Measurements from ENCODE around the gene GPR3.

GPR3 gene

DNA sequence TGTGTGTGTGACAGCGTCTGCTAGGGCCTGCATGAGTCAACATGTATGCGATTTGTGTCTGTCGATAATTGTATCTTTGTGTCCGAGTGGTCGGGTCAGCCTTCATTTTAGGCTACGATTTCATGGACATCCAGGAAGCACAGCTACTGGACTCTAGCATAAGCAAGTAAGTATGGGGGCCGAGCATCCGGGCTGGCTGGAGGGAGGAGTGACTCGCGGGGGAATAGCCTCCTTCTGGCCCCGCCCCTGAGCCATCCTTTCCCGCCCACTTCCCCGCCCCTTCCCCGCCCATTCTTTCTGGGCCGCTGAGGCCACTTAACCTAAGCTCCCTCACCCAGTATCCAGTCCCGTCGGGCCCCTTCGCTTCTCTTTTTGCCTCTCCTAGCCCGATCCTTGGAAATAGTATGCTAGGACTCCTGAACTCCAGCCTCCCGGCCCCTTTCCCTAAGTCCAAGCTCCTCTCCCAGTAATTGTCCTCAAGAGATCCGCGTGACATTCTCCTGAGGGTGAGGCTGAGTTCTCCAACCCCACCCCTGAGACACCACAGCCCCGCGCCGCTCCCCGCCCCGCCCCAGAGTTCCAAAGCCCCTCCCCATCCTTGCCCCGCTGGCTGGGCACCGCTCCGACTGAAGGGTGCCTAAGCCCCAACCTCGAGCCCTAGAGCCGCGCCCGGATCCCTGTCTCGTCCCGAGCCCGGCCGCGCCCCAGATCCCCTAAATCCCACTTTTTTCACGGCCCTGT lies 26.9 kb upstream of the GPR3 start:
- peak overlapping the region; percentile 99 for H3K27ac ChIP-seq
- TF ChIP-seq, protein P1, sequence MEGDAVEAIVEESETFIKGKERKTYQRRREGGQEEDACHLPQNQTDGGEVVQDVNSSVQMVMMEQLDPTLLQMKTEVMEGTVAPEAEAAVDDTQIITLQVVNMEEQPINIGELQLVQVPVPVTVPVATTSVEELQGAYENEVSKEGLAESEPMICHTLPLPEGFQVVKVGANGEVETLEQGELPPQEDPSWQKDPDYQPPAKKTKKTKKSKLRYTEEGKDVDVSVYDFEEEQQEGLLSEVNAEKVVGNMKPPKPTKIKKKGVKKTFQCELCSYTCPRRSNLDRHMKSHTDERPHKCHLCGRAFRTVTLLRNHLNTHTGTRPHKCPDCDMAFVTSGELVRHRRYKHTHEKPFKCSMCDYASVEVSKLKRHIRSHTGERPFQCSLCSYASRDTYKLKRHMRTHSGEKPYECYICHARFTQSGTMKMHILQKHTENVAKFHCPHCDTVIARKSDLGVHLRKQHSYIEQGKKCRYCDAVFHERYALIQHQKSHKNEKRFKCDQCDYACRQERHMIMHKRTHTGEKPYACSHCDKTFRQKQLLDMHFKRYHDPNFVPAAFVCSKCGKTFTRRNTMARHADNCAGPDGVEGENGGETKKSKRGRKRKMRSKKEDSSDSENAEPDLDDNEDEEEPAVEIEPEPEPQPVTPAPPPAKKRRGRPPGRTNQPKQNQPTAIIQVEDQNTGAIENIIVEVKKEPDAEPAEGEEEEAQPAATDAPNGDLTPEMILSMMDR (IDR thresholded peaks at IDR 0.05): no peak
- H3K4me3 ChIP-seq: peak overlapping the region; percentile 90
- peak; percentile 95 for DNase-seq (ENCODE audit: low spot score)

DNA sequence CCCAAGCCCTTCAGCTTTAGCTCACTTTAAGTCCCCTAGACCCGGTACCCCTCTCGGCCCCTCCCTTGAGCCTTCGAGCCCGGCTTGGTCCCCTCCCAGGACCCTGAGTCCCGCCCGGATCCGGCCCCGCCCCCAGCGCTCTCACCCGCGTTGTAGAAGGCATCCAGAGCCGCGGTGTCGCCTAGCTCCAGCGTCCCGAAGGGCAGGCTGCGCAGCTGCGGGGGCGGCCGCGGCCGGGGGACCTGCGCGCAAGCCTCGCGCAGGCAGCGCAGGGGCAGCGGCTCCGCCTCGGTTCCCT lies 26.4 kb upstream of the GPR3 start:
- peak; percentile 94 for DNase-seq (ENCODE audit: low spot score)
- Histone ChIP-seq H3K4me3 (peak overlapping the region; percentile 90), H3K27ac (peak overlapping the region; percentile 99)
- TF ChIP-seq, protein P1 (IDR thresholded peaks at IDR 0.05): no peak

DNA sequence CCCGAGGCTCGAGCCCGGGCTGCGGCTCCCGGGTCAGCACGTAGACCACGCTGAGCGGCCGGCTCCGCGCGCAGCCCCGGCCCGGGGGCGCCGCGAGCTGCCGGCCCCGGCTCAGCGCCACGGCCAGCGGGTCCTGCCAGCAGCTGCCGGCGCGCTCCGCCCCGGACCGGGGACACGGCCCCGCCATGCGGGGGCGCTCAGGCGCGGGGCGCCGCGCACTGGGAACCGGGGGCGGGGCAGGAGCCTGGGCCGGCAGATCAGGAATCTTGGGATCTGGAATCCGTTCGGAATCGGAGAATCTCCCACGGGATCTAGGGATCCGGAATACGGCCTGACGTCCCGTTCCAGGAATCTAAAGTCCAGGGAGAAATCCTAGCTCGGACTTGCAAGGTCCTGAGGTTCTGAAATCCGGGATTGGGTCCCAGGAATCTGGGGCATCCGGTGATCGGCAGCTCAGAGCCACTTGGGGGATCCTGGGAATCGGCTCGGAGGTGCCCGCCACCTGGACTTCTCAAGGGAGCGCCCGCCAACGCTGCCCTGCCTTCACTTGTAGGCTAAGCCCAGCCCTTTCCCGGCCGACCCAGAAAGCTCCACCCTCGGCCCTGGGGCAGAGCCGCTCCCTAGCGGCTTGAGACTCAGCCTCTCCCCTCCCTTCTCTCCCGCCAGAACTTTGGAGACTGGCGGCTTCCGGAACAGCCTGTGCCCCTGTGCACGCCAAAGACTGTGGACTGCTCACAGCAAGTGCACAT lies 25.8 kb upstream of the GPR3 start, which contains the start of gene MAP3K6:
MAP3K6 (minus strand) TSS at position 551 of the 749 bp plus-strand sequence; CDS start at position 187, 364 bp downstream.
- peak within 1 kb of the TSS; percentile 99 for H3K27ac ChIP-seq
- DNase-seq (ENCODE audit: low spot score): peak; percentile 96
- TF ChIP-seq, protein P1 (IDR thresholded peaks at IDR 0.05): no peak
- H3K4me3 ChIP-seq: peak within 1 kb of the TSS; percentile 90

DNA sequence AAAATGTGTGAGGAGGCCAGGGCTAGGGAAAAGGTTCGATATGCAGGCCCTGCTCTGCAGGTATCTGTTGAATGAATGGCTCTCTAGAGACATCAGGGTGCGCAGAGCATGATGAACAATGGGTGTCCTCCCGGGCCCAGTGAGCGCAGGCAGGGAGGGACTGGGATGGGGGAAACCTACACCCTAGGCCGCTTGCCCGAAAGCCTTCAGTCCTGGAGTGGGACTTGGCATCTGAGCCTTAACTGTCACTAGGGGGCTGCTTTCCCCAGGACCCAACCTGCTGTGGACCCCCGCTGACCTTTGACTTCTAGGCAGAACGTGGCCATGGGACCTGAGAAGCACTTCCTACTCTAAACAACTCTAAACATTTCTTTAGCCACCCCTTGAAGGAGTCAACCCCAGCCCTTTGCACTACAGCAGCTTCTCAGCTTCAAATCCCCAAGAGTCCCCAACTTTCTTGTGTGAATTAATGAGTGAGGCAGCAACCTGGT lies 25.2 kb upstream of the GPR3 start:
- no peak for DNase-seq (ENCODE audit: low spot score)
- H3K4me3 ChIP-seq: peak overlapping the region; percentile 90

DNA sequence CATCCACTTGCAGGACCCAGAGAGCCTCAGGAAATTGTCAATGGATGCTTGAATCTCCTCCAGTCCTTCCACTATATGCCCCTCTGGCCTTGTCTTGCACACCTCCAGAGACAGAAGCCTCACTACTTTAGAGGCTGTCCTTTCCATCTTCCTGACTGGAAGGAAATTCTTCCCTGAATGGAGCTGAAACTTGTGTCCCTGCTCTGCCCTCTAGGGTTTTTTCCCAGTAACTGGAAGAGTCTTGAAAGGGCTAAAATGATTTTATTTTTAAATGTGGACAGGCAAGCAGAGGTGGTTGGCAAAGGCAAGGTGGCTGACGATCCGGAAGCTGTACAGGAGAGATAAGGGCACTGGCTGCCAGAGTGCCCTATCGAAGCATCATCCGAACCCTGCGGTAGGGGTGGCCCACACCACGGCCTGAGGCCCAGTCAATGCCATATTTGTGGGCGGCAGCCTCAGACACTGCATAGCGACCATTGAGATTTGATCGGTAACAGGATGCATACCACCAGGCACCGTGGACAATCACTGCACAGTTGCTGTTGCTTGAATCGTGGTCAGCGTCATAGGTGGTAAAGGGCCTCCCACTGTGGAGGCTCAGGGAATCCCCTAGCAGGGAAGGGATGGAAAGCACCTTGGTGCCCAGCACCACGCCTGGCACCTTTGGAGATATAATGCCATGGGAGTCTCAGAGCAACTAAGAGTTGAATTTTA lies 23.4 kb upstream of the GPR3 start:
- TF ChIP-seq, protein P1 (IDR thresholded peaks at IDR 0.05): no peak
- Histone ChIP-seq H3K27ac (peak overlapping the region; percentile 14 to 33), H3K4me3 (no peak overlapping the region)
- DNase-seq (ENCODE audit: low spot score): no peak

More for the DNA sequence above, 25.2 kb upstream of the GPR3 start:
- peak overlapping the region; percentile 99 for H3K27ac ChIP-seq
- TF ChIP-seq, protein P1 (IDR thresholded peaks at IDR 0.05): no peak

DNA sequence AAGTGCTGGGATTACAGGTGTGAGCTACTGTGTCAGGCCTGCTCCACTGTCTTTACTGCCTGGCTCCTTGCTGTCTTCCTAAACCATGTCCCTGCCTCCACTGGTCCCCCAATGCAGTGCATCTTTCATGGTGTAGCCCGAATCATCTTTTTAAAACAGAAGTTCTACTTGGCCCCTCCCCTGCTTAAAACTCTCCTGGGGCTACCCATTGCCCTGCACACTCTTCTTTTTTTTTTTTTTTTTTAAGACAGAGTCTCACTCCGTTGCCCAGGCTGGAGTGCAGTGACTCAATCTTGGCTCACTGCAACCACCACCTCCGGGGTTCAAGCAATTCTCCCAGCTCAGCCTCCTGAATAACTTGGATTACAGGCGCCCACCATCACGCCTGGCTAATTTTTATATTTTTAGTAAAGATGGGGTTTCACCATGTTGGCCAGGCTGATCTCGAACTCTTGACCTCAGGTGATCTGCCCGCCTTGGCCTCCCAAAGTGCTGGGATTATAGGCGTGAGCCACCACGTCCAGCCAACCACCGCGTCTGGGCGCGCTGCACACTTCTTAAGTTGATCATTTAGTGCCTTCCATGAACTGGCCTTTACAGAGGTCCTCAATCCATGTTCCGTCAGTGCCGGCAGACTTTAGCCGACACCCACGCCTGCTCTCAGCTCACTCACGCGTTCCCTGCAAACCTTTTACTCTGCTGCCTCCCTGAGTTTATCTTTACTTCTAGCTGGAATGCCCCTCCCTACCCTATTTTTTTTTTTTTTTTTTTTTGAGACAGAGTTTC lies 20.2 kb upstream of the GPR3 start:
- TF ChIP-seq, protein P1 (IDR thresholded peaks at IDR 0.05): no peak
- H3K4me3 ChIP-seq: no peak overlapping the region
- no peak for DNase-seq (ENCODE audit: low spot score)
- H3K27ac ChIP-seq: no peak overlapping the region
